HL-60 (cell line): ENCODE data around the gene SCAF11.
"Not testable (repeated sequence)": the region's sequence is repeated elsewhere in the genome, so short reads cannot be mapped to it uniquely, and the experiment has no call there.

ENCODE experiments used
- DNase-seq, 2 experiments: peaks; one replicate each; pipeline ENCODE4 v3.0.0-alpha.2; 2010 to 2020; ENCODE audit warnings: low read depth in 1 of 2, low spot score in 1 of 2
- H3K27ac ChIP-seq: fragments of 250-450 bp; sonication (Bioruptor Pico); replicated peaks from 2 replicates; pipeline ENCODE4 v1.5.1; 2020; ENCODE audit warnings: mild to moderate bottlenecking, moderate library complexity
- H3K27me3 ChIP-seq: fragments of 250-450 bp; sonication (Bioruptor Pico); 2 replicates; pipeline ENCODE4 v1.5.1; 2021; ENCODE audit warnings: mild to moderate bottlenecking, moderate library complexity; ENCODE audit not compliant: insufficient read depth, poor library complexity, severe bottlenecking
- H3K4me3 ChIP-seq: replicated peaks from 2 replicates; pipeline ENCODE4 v1.5.1; 2011; ENCODE audit warnings: mild to moderate bottlenecking, control low read depth, low read length; ENCODE audit not compliant: insufficient read depth
- CTCF ChIP-seq: IDR thresholded peaks from one replicate; pipeline ENCODE4 v1.5.1; 2011; ENCODE audit warnings: low read length, control low read depth, inconsistent platforms; ENCODE audit not compliant: insufficient read depth
- GABPA ChIP-seq: IDR thresholded peaks from 2 replicates; pipeline ENCODE4 v1.6.1; 2012; ENCODE audit warnings: low read depth
- POLR2AphosphoS5 ChIP-seq: IDR thresholded peaks from 2 replicates; pipeline ENCODE4 v1.6.1; 2012; ENCODE audit warnings: low read depth
- REST ChIP-seq: IDR thresholded peaks from 2 replicates; pipeline ENCODE4 v1.6.1; 2012; ENCODE audit warnings: low read depth; ENCODE audit not compliant: insufficient replicate concordance
- SPI1 ChIP-seq: IDR thresholded peaks from 2 replicates; pipeline ENCODE4 v1.6.1; 2012; ENCODE audit warnings: low read depth, mild to moderate bottlenecking, borderline replicate concordance

Gene SCAF11

GRCh38 chr12:46005151-46005797 lies 14.9 kb upstream of the SCAF11 start:
- no peak for DNase-seq
- H3K27ac ChIP-seq = no peak overlapping the region
- no peak overlapping the region for H3K4me3 ChIP-seq
- TF ChIP-seq REST (no peak), POLR2AphosphoS5 (no peak), CTCF (no peak), SPI1 (no peak), GABPA (no peak)
- H3K27me3 ChIP-seq = no peaks in the 10 kb centered on the region

GRCh38 chr12:46004715-46005114 lies 14.3 kb upstream of the SCAF11 start:
- DNase-seq = no peak
- H3K4me3 ChIP-seq = no peak overlapping the region
- no peak overlapping the region for H3K27ac ChIP-seq
- TF ChIP-seq SPI1 (no peak), GABPA (no peak), REST (no peak), CTCF (no peak), POLR2AphosphoS5 (no peak)
- H3K27me3 ChIP-seq = no peaks in the 10 kb centered on the region

- not testable (repeated sequence) for H3K4me3 ChIP-seq, DNase-seq, H3K27ac ChIP-seq, H3K27me3 ChIP-seq
Observed at GRCh38 chr12:46000076-46000475, 9.7 kb upstream of the SCAF11 start.

GRCh38 chr12:45994736-45995135 lies 4.4 kb upstream of the SCAF11 start:
- no peak for DNase-seq
- no peak for TF ChIP-seq GABPA
- no peak for TF ChIP-seq SPI1
- no peak for TF ChIP-seq REST
- no peak for TF ChIP-seq POLR2AphosphoS5
- no peaks in the 10 kb centered on the region for H3K27me3 ChIP-seq
- no peak overlapping the region for H3K4me3 ChIP-seq
- no peak overlapping the region for H3K27ac ChIP-seq
